HG03103 (cell line): ENCODE data around the gene SLC22A2.
A peak's percentile ranks its signal among the peaks of the same experiment; 100 is the strongest.
"Not testable (repeated sequence)": the region's sequence is repeated elsewhere in the genome, so short reads cannot be mapped to it uniquely, and the experiment has no call there.

Experiments used
- ATAC-seq: cut with Tn5 transposase; IDR thresholded peaks from one replicate; pipeline ENCODE4 v1.9.1; 2021; ENCODE audit warnings: low read depth; ENCODE audit not compliant: unreplicated experiment

SLC22A2 gene

DNA sequence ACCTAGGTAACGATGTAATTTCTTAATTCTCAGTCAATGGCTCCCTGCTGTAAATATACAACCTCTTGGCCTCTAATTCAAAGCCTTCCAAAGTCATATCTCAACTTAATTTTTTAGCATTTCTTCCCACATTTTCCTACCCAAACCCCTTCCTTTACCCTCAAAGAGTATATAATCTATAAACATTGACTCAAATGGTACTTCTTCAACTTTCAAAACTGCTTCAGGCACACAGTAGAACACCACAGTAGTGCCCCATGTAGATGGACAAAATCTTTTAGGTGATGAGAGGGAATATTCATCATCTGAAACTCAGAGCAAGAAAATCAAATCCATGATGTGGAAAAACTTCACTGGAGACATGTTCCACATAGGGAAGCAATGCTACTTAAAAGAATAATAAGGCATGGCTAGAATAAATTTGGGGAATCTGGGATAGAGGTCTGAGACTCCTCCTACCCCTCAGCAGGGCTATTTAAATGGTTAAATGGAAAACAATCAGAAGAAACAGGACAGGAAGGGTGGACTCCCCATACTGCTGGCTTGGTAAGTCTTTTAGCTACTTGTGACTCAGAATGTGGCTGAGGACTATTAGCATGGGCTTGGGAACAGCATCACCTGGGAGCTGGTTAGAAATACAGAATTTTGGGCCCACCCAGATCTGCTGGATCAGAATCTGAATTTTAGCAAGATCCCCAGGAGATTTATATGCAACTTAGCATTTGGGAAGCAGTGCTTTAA is 6.4 kb downstream of the SLC22A2 start:
- ATAC-seq: no peak

DNA sequence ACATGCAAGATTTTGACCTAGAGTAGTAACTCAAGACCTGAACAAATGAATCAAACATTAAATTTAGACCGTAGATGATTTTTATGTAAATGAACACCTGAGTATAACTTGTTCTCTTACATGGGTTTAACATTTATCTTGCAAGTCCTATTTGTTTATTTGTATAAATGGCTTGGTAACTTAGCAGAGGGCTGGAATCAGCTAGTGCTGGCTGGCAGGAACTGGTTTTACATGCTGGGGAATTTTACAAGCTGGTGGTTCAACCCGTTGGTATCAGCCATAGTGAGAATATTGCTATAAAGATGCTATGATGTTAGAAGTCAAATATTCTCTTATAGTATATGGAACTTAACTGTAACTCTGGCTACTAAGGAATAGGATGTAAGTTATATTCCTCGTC is 8.9 kb downstream of the SLC22A2 start:
- ATAC-seq: no peak

DNA sequence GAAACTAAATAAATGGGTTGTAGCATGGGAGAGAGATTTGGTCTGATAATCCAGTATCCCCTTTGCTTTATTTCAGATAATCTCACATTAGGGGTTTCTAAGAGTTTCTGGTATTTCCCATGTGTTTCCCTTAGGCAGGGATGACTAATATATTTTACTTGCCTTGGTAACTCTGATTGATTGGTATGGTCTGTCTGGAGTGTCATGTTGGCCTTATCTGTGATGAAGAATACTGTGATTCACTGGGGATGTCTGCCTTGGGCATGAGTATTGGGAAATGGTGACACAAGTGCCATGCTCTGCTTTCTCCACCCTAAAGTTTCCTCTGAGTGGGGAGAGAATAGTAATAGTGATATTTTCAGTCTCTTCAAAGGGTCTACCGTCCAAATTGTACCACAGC is 10.1 kb downstream of the SLC22A2 start:
- ATAC-seq: no peak

DNA sequence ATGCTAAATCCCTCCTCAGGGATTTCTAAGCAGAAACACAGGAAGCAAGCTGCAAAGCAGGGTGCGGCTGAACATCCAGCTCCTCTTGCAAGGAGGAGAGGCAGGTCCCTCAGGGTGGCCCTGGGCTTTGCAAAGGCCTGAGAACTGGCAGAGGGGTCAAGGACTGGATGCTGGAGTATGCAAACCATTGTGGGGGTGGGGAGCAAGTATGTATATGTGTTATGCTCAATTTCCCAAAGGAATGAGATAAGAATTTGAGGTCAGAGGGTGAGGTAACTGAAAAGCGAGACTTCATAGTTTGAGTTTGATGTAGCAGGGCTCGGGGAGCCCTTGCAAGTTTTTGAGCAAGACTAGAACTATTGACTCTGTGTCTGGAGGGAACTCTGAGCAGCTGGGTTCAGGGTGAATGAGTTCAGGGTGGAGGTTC is 11.2 kb downstream of the SLC22A2 start:
- ATAC-seq: no peak

DNA sequence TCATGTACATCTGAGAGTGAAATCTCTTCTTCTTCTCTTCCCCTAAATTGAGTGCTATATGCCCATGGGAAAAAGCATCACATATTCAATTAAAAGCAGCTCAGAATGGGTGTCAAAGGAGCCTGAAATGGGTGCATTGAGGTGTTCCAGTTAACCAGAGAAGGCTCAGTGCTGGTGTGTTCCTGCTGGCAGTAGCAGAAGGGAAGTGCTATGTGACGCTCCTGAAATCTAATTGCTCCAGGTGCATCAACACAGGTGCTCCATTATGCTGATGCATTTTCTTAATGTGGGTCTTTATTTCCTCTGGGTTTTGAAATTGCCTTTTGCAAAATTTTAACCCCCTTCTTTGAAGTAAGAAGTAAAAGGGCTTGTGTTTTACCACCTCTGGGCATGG is 17.9 kb downstream of the SLC22A2 start:
- ATAC-seq: no peak

DNA sequence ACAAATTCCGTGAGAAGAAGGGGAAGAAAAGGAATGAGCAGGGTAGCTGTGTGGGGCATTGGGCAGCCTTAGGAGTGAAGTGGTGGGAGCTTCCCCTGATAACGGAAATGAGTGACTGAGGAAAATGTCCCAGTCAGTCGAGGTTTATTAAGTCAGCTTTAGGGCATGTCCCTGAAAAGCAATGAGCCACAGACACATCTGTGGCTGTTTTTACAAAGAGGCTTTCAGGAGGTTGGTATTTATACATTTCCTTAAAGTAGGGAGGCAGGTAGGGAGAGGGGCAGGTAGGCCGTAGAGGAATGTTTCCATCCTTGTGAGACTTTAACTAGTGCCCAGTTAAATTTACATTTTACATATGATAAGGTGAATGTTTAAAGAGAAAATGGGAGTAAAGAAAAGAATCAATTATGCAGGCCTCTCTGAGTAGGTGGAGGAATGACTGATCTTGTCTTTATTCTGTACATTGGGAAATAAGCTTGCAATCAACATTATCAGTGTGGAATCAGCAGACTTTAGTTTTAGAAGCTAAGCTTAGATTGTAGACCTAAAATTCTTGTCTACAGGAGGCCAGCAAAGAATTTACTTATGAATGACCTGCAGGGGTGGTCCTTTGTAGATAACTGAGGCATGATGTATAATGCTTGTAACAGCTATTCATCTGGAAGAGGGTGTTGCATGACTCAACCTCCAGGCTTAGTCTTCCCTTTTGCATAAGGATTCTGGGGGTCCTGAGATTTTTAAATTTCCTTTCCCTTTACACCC is 18.5 kb downstream of the SLC22A2 start:
- no peak for ATAC-seq

DNA sequence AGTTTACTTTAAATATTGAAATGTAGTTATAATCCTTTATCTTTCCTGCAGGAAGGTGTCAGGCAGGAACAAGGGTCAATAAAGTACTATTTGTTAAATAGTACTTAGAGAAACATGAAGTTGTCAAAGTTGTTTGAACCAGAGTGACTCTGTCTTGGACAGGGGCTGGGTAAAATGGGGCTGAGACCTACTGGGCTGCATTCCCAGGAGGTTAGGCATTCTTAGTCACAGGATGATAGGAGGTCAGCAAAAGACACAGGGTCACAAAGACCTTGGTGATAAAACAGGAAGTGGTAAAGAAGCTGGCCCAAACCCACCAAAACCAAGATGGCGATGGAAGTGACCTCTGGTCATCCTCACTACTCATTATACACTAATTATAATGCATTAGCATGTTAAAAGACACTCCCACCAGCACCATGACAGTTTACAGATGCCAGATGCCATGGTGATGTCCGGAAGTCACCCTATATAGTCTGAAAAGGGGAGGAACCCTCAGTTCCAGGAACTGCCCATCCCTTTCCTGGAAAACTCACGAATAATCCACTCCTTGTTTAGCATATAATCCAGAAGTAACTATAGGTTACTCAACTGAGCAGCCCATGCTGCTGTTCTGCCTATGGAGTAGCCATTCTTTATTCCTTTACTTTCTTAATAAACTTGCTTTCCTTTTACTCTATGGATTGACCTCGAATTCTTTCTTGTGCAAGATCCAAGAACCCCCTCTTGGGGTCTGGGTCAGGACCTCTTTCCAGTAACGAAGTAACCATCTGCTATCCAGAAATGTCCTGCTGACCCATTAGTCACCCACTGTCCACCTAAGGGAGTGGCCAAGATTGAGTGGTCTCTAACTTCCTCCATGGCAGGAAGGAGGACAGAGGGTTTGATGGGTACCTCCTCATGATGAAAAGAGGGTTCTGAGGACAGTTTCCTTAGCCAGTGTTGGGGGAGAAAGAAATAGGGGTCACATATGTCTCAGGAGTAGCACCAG is 19.6 kb downstream of the SLC22A2 start:
- no peak for ATAC-seq

DNA sequence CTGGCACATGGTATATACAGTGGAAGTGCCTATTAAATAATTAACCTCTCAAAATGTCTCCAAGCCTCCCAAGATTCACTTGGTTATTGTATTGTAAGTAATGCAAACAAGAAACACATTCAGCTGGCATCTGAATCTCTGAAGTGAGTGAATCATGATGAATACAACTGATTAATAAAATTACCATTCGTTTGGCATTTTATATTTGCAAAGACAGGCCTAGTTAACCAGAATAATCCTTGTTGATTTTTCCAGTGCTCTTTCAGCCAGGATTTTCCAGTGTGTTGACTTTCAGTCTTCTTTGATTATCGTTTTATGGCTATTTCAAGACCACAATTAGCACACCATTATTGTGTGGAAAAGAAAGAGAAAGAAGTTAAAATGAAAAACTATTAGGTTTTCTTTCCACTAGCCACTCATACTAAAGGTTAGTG is 20.3 kb downstream of the SLC22A2 start:
- no peak for ATAC-seq

DNA sequence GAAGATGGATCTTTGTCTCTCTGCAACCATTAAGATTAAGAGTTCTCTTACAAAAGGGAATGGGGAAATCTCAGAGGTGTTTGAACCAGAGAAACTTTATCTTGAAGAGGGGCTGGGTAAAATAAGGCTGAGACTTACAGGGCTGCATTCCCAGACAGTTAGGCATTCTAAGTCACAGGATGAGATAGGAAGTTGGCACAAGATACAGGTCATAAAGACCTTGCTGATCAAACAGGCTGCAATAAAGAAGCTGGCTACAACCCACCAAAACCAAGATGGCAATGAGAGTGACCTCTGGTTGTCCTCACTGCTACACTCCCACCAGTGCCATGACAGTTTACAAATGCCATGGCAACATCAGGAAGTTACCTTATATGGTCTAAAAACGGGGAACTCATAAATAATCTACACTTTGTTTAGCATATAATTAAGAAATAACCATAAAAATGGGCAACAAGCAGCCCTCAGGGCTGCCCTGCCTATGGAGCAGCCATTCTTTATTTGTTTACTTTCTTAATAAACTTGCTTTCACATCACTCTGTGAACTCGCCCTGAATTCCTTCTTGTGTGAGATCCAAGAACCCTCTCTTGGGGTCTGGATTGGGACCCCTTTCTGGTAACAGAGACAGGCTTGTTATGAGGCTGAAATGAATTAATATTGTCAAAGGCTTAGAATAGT is 20.9 kb downstream of the SLC22A2 start:
- ATAC-seq: not testable (repeated sequence)

DNA sequence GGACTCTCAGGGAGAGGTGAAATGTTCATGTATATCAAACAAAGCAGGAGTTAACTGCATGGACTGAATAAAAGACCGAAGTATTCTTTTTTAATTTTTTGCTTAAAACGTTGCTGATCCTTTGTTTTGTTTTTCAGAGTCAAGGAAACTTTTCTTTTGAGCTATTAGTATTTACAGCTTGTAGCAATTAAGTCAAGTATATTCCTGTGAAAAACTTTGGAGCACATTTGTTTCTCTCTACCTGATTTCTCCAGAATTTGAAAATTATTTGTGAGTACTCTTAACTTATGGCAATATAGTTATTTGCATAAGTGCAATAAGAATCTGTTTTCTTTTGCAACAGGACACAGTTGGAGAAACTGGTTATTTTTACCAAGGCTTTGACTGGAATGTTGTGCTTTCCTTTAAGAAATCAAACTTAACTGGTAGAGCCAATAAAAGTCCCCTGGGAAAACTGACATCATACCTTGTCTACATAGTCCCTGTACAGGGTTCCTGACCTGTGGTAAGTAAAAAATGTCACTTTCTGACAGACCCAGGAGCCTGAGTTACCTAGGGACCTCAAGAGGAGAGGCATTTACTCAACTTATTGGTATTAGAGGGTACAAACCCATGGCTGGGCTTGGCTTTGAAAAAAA is 22.3 kb downstream of the SLC22A2 start:
- ATAC-seq: not testable (repeated sequence)

DNA sequence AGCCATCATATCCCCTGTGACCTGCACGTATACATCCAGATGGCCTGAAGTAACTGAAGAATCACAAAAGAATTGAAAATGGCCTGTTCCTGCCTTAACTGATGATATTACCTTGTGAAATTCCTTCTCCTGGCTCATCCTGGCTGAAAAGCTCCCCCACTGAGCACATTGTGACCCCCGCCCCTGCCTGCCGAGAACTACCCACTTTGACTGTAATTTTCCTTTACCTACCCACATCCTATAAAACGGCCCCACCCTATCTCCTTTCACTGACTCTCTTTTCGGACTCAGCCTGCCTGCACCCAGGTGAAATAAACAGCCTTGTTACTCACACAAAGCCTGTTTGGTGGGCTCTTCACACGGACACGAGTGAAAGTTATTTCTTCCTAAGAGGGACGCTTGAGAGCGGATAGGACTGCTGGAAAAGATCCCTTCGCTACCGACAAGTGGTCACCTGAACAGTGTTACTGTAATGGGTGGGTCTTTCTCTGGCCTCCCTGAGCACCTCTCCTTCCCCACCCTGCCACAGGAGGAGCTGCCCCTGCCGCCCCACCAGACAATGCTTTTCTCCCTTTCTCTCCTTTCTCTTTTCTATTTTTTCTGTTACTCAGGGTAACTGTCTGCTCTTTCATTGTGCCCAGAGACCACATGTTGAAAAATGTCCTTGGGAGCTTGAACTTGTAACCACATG is 24.5 kb downstream of the SLC22A2 start:
- not testable (repeated sequence) for ATAC-seq

DNA sequence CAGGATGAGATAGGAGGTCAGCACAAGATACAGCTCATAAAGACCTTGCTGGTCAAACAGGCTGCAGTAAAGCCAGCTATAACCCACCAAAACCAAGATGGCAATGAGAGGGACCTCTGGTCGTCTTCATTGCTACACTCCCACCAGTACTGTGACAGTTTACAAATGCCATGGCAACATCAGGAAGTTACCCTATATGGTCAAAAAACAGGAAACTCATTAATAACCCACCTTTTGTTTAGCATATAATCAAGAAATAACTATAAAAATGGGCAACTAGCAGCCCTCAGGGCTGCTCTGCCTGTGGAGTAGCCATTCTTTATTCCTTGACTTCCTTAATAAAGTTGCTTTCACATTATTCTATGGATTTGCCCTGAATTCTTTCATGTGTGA is 30.9 kb downstream of the SLC22A2 start:
- no peak for ATAC-seq

DNA sequence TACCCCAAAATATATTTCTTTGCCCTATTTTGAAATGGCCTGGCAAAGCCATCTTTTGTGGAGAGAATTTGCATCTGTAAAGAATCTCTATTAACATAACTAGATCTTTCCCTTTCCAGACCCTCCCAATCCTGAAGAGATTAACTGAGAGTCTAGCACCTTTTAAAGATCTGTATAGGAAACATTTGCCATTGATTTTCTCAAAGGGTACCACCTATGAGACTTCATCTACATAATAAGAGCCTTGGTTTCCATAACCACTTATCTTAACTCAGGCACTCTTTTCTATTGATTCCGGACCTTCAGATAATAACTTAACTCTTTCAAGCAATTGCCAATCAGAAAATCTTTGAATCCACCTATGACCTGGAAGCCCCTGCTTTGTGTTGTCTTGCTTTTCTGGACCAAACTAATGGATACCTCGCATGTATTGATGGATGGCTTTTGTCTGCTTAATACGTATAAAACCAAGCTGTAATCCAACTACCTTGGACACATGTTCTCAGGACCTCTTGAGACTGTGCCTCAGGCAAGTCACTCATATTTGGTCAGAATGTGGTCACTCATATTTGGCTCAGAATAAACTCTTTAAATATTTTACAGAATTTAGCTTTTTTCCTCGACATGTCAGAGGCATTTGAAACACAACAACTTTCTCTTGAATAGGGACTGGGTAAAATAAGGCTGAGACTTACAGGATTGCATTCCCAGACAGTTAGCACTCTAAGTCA is 31.4 kb downstream of the SLC22A2 start:
- ATAC-seq: no peak

DNA sequence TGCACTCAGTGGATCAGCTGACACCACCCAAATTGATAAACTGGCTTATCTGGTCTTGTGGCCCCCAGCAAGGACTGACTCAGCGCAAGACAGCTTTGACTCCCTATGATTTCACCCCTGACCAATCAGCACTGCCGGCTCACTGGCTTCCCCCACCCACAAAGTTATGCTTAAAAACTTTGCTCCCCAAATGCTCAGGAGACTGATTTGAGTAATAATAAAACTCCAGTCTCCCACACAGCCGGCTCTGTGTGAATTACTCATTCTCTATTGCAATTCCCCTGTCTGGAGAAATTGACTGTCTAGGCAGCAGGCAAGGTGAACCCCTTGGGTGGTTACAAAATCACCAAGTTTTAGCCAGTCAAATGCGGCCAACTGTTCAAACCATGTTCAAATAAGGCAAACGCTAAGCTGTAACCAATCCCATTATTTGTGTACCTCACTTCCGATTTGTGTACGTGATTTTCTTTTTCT is 32.5 kb downstream of the SLC22A2 start:
- ATAC-seq: no peak

DNA sequence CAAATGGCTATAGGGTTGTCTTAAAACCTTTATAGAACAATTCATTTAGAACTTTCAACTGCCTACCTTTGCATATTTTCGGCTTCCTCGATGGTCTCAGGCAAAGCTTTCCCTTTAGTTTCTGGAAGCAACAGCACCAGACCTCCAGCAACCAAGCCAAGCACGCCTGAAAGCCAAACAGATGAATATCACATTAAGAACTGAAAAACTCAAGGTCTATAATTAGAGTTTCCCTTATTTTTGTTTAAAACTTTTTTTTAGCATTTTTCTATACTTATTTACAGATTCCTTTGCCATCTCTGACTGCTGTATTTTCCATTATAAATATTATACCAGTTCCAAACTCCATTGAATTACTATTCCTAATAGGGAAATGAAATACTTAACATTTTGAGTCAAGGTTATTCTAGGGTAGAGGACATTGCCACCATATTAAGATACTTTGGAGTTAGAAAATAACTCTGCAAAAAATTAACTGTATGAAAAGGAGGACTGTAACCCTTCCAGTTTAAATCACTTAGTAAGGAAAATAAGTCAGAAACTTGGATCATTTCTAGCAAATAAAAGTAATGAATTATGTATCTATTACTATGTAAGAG is 33.9 kb downstream of the SLC22A2 start:
- no peak for ATAC-seq

DNA sequence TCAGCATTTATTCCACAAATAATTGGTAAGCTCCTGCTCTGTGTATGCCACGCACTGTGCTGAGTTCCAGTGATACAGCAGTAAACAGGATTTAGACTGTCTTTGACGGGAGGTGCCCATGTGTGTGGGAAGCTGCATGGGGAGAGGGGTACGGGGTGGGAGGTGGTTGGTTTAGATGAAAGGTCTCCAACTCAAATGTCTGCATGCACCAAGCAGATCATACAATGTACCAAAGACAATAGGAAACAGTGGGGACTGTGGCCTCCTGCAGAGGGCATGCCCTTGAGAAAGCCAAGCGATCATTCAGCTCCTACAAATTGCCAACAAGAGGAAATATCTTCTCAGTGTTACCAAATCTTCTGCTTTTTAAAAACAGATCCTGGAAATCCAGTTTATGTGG is 36.1 kb downstream of the SLC22A2 start:
- ATAC-seq: no peak

DNA sequence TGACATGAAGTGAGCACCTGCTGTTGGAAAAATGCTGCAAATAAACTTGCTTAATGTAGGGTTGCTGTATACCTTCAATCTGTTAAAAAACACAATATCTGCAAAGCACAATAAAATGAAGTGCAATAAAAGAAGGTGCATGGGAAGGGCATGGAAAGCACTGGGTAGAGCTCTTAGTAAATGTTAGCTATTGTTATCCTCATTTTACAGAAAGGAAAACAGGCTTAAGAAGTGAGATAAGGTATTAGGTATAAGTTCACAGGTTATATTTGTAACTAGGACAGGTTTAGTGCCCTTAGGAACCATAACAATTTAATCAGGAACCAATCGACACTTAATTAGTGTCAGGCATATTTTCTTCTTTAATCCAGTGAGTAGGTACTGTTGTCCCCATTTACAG is 36.7 kb downstream of the SLC22A2 start:
- ATAC-seq: no peak

DNA sequence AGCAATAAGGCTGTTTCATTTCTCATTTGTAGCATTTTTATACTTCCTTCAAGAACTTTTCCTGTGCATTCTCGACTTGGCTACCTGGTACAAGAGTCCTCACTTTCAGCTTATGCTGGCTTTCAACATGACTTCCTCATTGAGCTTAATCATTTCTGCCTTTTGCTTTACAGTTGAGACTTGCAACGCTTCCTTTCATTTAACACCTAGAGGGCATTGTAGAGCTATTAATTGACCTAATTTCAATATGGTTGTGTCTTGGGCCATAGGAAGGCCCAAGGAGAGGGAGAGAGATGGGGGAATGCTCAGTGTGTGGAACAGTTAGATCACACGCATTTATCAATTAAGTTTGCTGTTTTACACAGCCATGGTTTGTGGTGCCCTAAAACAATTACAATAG is 37.2 kb downstream of the SLC22A2 start:
- peak; percentile 62 for ATAC-seq
